IMR-90 (cell line): ENCODE data around the gene CLDN4. TPM values are rescaled to one million over a fixed set of nuclear protein-coding genes. Genes with fewer than 3 reads are reported as not detected.

Source experiments
- ATAC-seq: fragments of 200-7000 bp; cut with Tn5 transposase; 2 replicates; pipeline ENCODE4 v1.9.1; 2020; ENCODE audit warnings: low read depth, mild to moderate bottlenecking, moderate library complexity
- BruUV-seq: library from RNA; stranded (reverse); fragments of 400-500 nt; replicated peaks from 2 replicates; lab custom pipeline; 2021; lab: Mats Ljungman, UMichigan
- CTCF ChIA-PET: fragments of 300-600 bp; formaldehyde crosslinking; extraction: SDS; loops from one replicate; lab custom pipeline; 2021; ENCODE audit warnings: antibody characterized with exemption; lab: Yijun Ruan, JAX
- POLR2A ChIA-PET: fragments of 300-600 bp; sonication (Branson Sonifier 250); formaldehyde crosslinking; loops from one replicate; lab custom pipeline; 2022; ENCODE audit warnings: antibody characterized with exemption; ENCODE audit not compliant: unreplicated experiment; lab: Charles Lee
- DNase-seq: peaks from one replicate; pipeline ENCODE4 v3.0.0; 2013
- H2AFZ ChIP-seq: replicated peaks from 2 replicates; pipeline ENCODE3; 2013; ENCODE audit warnings: low read length, mild to moderate bottlenecking; ENCODE audit not compliant: poor library complexity
- H2AK5ac ChIP-seq: 2 replicates; pipeline ENCODE4 v1.6.1; 2013; ENCODE audit warnings: low read depth, low read length, inconsistent platforms
- H2AK9ac ChIP-seq: replicated peaks from 2 replicates; pipeline ENCODE3; 2013; ENCODE audit warnings: mild to moderate bottlenecking, low read depth, low read length, moderate library complexity; ENCODE audit not compliant: poor library complexity
- H2BK120ac ChIP-seq: 2 replicates; pipeline ENCODE4 v1.6.1; 2013; ENCODE audit warnings: low read depth, low read length, inconsistent platforms
- H2BK15ac ChIP-seq: 3 replicates; pipeline ENCODE4 v1.6.1; 2013; ENCODE audit warnings: low read depth, low read length, inconsistent platforms
- H2BK20ac ChIP-seq: 2 replicates; pipeline ENCODE4 v1.6.1; 2013; ENCODE audit warnings: low read depth, mild to moderate bottlenecking, inconsistent platforms, low read length, moderate library complexity
- H2BK5ac ChIP-seq: 2 replicates; pipeline ENCODE4 v1.6.1; 2013; ENCODE audit warnings: mild to moderate bottlenecking, low read depth, low read length, inconsistent platforms; ENCODE audit not compliant: poor library complexity, severe bottlenecking
- H3K14ac ChIP-seq: replicated peaks from 2 replicates; pipeline ENCODE4 v1.6.1; 2013; ENCODE audit warnings: low read depth, low read length, inconsistent platforms
- H3K18ac ChIP-seq: 2 replicates; pipeline ENCODE4 v1.6.1; 2013; ENCODE audit warnings: low read depth, low read length, control low read depth
- H3K23ac ChIP-seq: 2 replicates; pipeline ENCODE4 v1.6.1; 2013; ENCODE audit warnings: low read depth, low read length, inconsistent platforms
- H3K27ac ChIP-seq: 2 replicates; pipeline ENCODE4 v1.5.1; 2013; ENCODE audit warnings: mild to moderate bottlenecking, control low read depth, low read length; ENCODE audit not compliant: insufficient read depth
- H3K27me3 ChIP-seq: 2 replicates; pipeline ENCODE4 v1.6.1; 2013; ENCODE audit warnings: low read length; ENCODE audit not compliant: control insufficient read depth, insufficient read depth
- H3K36me3 ChIP-seq: 2 replicates; pipeline ENCODE4 v1.6.1; 2013; ENCODE audit warnings: low read length, mixed read lengths; ENCODE audit not compliant: control insufficient read depth, insufficient read depth
- H3K4ac ChIP-seq: 2 replicates; pipeline ENCODE4 v1.6.1; 2013; ENCODE audit warnings: low read depth, low read length, inconsistent platforms
- H3K4me1 ChIP-seq: 2 replicates; pipeline ENCODE4 v1.6.1; 2013; ENCODE audit warnings: low read length, mixed read lengths; ENCODE audit not compliant: control insufficient read depth, insufficient read depth
- H3K4me2 ChIP-seq: 2 replicates; pipeline ENCODE4 v1.6.1; 2013; ENCODE audit warnings: low read depth, mild to moderate bottlenecking, control low read depth, low read length, moderate library complexity
- H3K4me3 ChIP-seq: 2 replicates; pipeline ENCODE4 v1.5.1; 2013; ENCODE audit warnings: low read depth, mild to moderate bottlenecking, control low read depth, low read length, moderate library complexity; ENCODE audit not compliant: insufficient read depth
- H3K56ac ChIP-seq: 2 replicates; pipeline ENCODE4 v1.6.1; 2013; ENCODE audit warnings: low read length, inconsistent platforms; ENCODE audit not compliant: insufficient read depth; ENCODE audit errors: extremely low read depth
- H3K79me1 ChIP-seq, 2 experiments: 2 replicates each; pipeline ENCODE4 v1.6.1; 2013; ENCODE audit warnings: low read length in 2 of 2, inconsistent platforms in 1 of 2, low read depth in 1 of 2
- H3K9ac ChIP-seq: 2 replicates; pipeline ENCODE4 v1.6.1; 2013; ENCODE audit warnings: low read depth, low read length, control low read depth
- H3K9me1 ChIP-seq: 2 replicates; pipeline ENCODE4 v1.6.1; 2013; ENCODE audit warnings: low read length, inconsistent platforms; ENCODE audit not compliant: insufficient read depth
- H3K9me3 ChIP-seq: 2 replicates; pipeline ENCODE4 v1.6.1; 2013; ENCODE audit warnings: low read length; ENCODE audit not compliant: control insufficient read depth, insufficient read depth
- H4K20me1 ChIP-seq: 2 replicates; pipeline ENCODE4 v1.6.1; 2013; ENCODE audit warnings: low read length, inconsistent platforms; ENCODE audit not compliant: insufficient read depth
- H4K5ac ChIP-seq: 2 replicates; pipeline ENCODE4 v1.6.1; 2013; ENCODE audit warnings: mild to moderate bottlenecking, low read depth, low read length, control low read depth
- H4K8ac ChIP-seq, 2 experiments: 2 replicates each; pipeline ENCODE4 v1.6.1; 2013; ENCODE audit warnings: low read depth in 2 of 2, low read length in 2 of 2, control low read depth in 1 of 2, inconsistent platforms in 1 of 2
- H4K91ac ChIP-seq: 2 replicates; pipeline ENCODE4 v1.6.1; 2013; ENCODE audit warnings: low read depth, low read length, inconsistent platforms; ENCODE audit not compliant: insufficient read depth
- BHLHE40 ChIP-seq: fragments of 150-350 bp; IDR thresholded peaks from 2 replicates; pipeline ENCODE4 v1.6.1; 2016; ENCODE audit warnings: mild to moderate bottlenecking, low read depth, low read length
- CEBPB ChIP-seq: IDR thresholded peaks from 2 replicates; pipeline ENCODE4 v1.6.1; 2012; ENCODE audit warnings: low read depth, low read length, improper control_type of control experiment
- CHD1 ChIP-seq: IDR thresholded peaks from 2 replicates; pipeline ENCODE4 v1.6.1; 2012; ENCODE audit warnings: low read depth, low read length, improper control_type of control experiment
- CTCF ChIP-seq: conservative IDR thresholded peaks from 2 replicates; pipeline ENCODE4 v1.5.1; 2012; ENCODE audit warnings: mild to moderate bottlenecking, low read depth, low read length, improper control_type of control experiment
- MAFK ChIP-seq: IDR thresholded peaks from 2 replicates; pipeline ENCODE4 v1.6.1; 2012; ENCODE audit warnings: low read depth, low read length, improper control_type of control experiment
- MAZ ChIP-seq: IDR thresholded peaks from 2 replicates; pipeline ENCODE4 v1.6.1; 2012; ENCODE audit warnings: low read depth, mild to moderate bottlenecking, low read length, improper control_type of control experiment, moderate library complexity, borderline replicate concordance
- MXI1 ChIP-seq: IDR thresholded peaks from 2 replicates; pipeline ENCODE4 v1.6.1; 2012; ENCODE audit warnings: low read depth, mild to moderate bottlenecking, low read length, moderate library complexity, borderline replicate concordance
- NFE2L2 ChIP-seq: fragments of 150-350 bp; IDR thresholded peaks from 2 replicates; pipeline ENCODE4 v1.6.1; 2016; ENCODE audit warnings: low read depth, mild to moderate bottlenecking, low read length
- POLR2A ChIP-seq: IDR thresholded peaks from 2 replicates; pipeline ENCODE4 v1.6.1; 2012; ENCODE audit warnings: mild to moderate bottlenecking, low read depth, low read length
- RCOR1 ChIP-seq: IDR thresholded peaks from 2 replicates; pipeline ENCODE4 v1.6.1; 2012; ENCODE audit warnings: mild to moderate bottlenecking, low read length, improper control_type of control experiment; ENCODE audit not compliant: insufficient replicate concordance
- RFX5 ChIP-seq: IDR thresholded peaks from 2 replicates; pipeline ENCODE4 v1.8.0; 2012; ENCODE audit warnings: low read depth, mild to moderate bottlenecking, low read length, moderate library complexity
- SMC3 ChIP-seq: fragments of 150-350 bp; IDR thresholded peaks from 2 replicates; pipeline ENCODE4 v1.6.1; 2016; ENCODE audit warnings: low read depth, mild to moderate bottlenecking, antibody characterized with exemption, low read length, moderate library complexity
- WGBS, 2 experiments: methylation state at CpG; one replicate each; pipeline versions ENCODE4 v1.1.5 to v1.1.7; 2013; ENCODE audit warnings: missing lambda C conversion rate in 2 of 2; ENCODE audit not compliant: insufficient read length in 1 of 2; ENCODE audit errors: extremely low coverage in 2 of 2; 5-methylcytosine and 5-hydroxymethylcytosine counted together
- dilution Hi-C: fragments of 300-500 bp; cut with HindIII; formaldehyde crosslinking; loops from one replicate; pipeline ENCODE4 v1.14.3; 2018; ENCODE audit warnings: low sequenced_read_pairs; ENCODE audit not compliant: unreplicated experiment
- in situ Hi-C: fragments of 300-500 bp; cut with MboI; formaldehyde crosslinking; loops from 3 replicates; pipeline ENCODE4 v1.14.3; 2019; ENCODE audit warnings: low sequenced_read_pairs, inconsistent platforms, mixed read lengths
- intact Hi-C: fragments of 100-400 bp; cut with micrococcal nuclease; formaldehyde crosslinking; loops from 2 replicates; pipeline ENCODE4 v1.10.0; 2022
- polyA plus RNA-seq, 3 experiments: library from polyadenylated mRNA; depleted of rRNA; stranded (reverse); fragments of >200 nt; gene quantifications; 2 replicates each; pipeline ENCODE4 v1.2.3, GENCODE V29; 2012; ENCODE audit warnings: low replicate concordance in 1 of 3
- total RNA-seq: library from RNA; depleted of rRNA; stranded (reverse); fragments of >200 nt; gene quantifications from 2 replicates; pipeline ENCODE4 v1.2.3, GENCODE V29; 2012
- TF ChIP-seq, protein P1 (sequence below): fragments of 150-350 bp; IDR thresholded peaks from 2 replicates; pipeline ENCODE4 v1.6.1; 2016; ENCODE audit warnings: low read depth, mild to moderate bottlenecking, low read length, moderate library complexity, borderline replicate concordance
- TF ChIP-seq, protein P2 (sequence below): fragments of 150-350 bp; IDR thresholded peaks from 2 replicates; pipeline ENCODE4 v1.6.1; 2017; ENCODE audit warnings: mild to moderate bottlenecking, antibody characterized with exemption, low read length, low read depth

CLDN4 gene
- total and polyA plus RNA-seq, 2 of the 4 experiments (the other 2 are of a cell fraction): 2.9 to 4.4 TPM

- Histone ChIP-seq H3K4me1 (peaks cover 18% of the 10 kb centered on the region), H3K4ac (no peak overlapping the region), H3K56ac (no peak overlapping the region), H3K27me3 (no peaks in the 10 kb centered on the region), H3K9me1 (peaks cover 21% of the 10 kb centered on the region), H4K8ac (no peak overlapping the region), H3K36me3 (no peaks in the 10 kb centered on the region), H2BK5ac (peak overlapping the region; percentile 23), H4K20me1 (no peaks in the 10 kb centered on the region), H3K9ac (no peak overlapping the region), H3K27ac (no peak overlapping the region), H3K23ac (no peak overlapping the region), H3K18ac (no peak overlapping the region), H2BK120ac (no peak overlapping the region), H2AK9ac (no peak overlapping the region), H2AK5ac (peak overlapping the region; percentile 81), H3K14ac (no peak overlapping the region), H2BK15ac (no peak overlapping the region), H2AFZ (no peak overlapping the region), H4K91ac (no peak overlapping the region), H3K4me3 (no peak overlapping the region), H2BK20ac (0 out of 2 replicates have a peak overlapping the region, but pooled peaks have one; percentile 15), H3K79me1 (peaks cover 0 to 3% of the 10 kb centered on the region in 2 experiments; a peak in 1 of 4 replicates), H4K5ac (no peak overlapping the region), H3K9me3 (no peaks in the 10 kb centered on the region), H3K4me2 (no peak overlapping the region)
- in situ Hi-C loops (loop anchor here (10.0 kb wide), 2 partner anchors 339 to 529 kb away; no protein-coding TSS in a partner anchor), dilution Hi-C loops (no loop called here), intact Hi-C loops (loop anchor here (1.0 to 10.0 kb wide), 5 partner anchors 160 to 535 kb away; partner anchors contain the start of gene EIF4H)
- DNase-seq (peak; percentile 63), ATAC-seq (peak; percentile 80)
- WGBS, 2 experiments: 83% methylated on average over 2 of the region's 6 CpGs; no CpG with 5 or more reads in 1 of the 2 experiments
- CTCF ChIA-PET: interaction anchor here (0.5 to 1.1 kb wide), 5 partner anchors 8 to 217 kb away, joined by 3 read pairs; no protein-coding TSS in a partner anchor
- BruUV-seq: no TSS peak
- POLR2A ChIA-PET: no interaction called here
- TF ChIP-seq RFX5 (no peak), SMC3 (peak; percentile 95), CHD1 (no peak), CTCF (peak; percentile 87), RCOR1 (no peak), BHLHE40 (no peak), MAFK (no peak), NFE2L2 (no peak), MXI1 (no peak), MAZ (no peak), CEBPB (no peak), POLR2A (no peak)
- TF ChIP-seq, protein P1, sequence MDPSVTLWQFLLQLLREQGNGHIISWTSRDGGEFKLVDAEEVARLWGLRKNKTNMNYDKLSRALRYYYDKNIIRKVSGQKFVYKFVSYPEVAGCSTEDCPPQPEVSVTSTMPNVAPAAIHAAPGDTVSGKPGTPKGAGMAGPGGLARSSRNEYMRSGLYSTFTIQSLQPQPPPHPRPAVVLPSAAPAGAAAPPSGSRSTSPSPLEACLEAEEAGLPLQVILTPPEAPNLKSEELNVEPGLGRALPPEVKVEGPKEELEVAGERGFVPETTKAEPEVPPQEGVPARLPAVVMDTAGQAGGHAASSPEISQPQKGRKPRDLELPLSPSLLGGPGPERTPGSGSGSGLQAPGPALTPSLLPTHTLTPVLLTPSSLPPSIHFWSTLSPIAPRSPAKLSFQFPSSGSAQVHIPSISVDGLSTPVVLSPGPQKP: no peak
- TF ChIP-seq, protein P2, sequence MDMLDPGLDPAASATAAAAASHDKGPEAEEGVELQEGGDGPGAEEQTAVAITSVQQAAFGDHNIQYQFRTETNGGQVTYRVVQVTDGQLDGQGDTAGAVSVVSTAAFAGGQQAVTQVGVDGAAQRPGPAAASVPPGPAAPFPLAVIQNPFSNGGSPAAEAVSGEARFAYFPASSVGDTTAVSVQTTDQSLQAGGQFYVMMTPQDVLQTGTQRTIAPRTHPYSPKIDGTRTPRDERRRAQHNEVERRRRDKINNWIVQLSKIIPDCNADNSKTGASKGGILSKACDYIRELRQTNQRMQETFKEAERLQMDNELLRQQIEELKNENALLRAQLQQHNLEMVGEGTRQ: no peak
Observed at GRCh38 chr7:73865738-73866445, 35.1 kb downstream of the CLDN4 start.
